Endothelial cell (in vitro differentiated cells): Measurements from ENCODE around the gene LIPA. TPM values are rescaled to one million over a fixed set of nuclear protein-coding genes. Genes with fewer than 3 reads are reported as not detected.

Experiments
- DNase-seq: peaks from one replicate; pipeline ENCODE4 v3.0.0; 2021; ENCODE audit warnings: low spot score
- H3K27ac Mint-ChIP-seq: one replicate; pipeline ENCODE4 v1.8.0; 2021; ENCODE audit warnings: mixed read lengths, inconsistent platforms; ENCODE audit not compliant: unreplicated experiment
- H3K27me3 Mint-ChIP-seq: one replicate; pipeline ENCODE4 v1.8.0; 2021; ENCODE audit warnings: mild to moderate bottlenecking, moderate library complexity, mixed read lengths, inconsistent platforms; ENCODE audit not compliant: unreplicated experiment
- H3K36me3 Mint-ChIP-seq: one replicate; pipeline ENCODE4 v1.8.0; 2021; ENCODE audit warnings: mild to moderate bottlenecking, low read depth, mixed read lengths, inconsistent platforms; ENCODE audit not compliant: unreplicated experiment
- H3K4me1 Mint-ChIP-seq: one replicate; pipeline ENCODE4 v1.8.0; 2021; ENCODE audit warnings: mild to moderate bottlenecking, mixed read lengths, inconsistent platforms; ENCODE audit not compliant: unreplicated experiment
- H3K4me3 Mint-ChIP-seq: one replicate; pipeline ENCODE4 v1.8.0; 2021; ENCODE audit warnings: mild to moderate bottlenecking, mixed read lengths, inconsistent platforms; ENCODE audit not compliant: unreplicated experiment
- H3K9me3 Mint-ChIP-seq: one replicate; pipeline ENCODE4 v1.8.0; 2021; ENCODE audit warnings: mixed read lengths, inconsistent platforms; ENCODE audit not compliant: unreplicated experiment
- total RNA-seq: library from RNA; stranded (reverse); fragmentation: NEBNext Ultra II Directional; extraction: Animal tissue kit (Norgen Biotek cat#: 25700); gene quantifications from one replicate; pipeline ENCODE4 v1.2.1, GENCODE V29; 2021; ENCODE audit not compliant: unreplicated experiment
- TF ChIP-seq, protein P1 (sequence below): fragments of 200-600 bp; sonication (generic); IDR thresholded peaks from one replicate; pipeline ENCODE4 v1.5.0; 2021; ENCODE audit warnings: antibody characterized with exemption; ENCODE audit not compliant: unreplicated experiment

LIPA gene
- total RNA-seq, 1 donor from 2014 or later = 84.2 TPM

DNA sequence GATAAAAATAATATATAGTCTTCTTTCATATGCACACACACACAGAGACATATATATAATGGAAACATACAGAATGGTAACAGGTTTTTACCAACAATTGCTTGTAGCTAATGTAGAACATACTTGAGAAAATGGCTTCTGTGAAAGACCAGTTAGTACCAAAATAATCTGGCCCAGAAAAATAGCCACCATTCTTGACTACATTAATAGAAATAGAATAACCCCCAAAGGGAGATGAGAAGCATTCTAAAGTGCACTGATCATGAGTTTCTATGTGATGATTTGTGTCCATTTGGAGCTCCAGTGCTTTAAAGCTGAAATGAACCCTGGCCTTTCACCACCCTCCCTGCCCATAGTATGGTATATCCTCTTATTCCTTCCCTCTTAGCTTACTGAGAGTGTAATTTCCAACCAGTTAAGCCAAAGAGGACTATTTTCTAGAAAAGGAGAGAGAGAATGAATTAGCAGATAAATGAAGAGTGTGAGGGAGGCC is 27.4 kb upstream of the LIPA start:
- H3K27me3 Mint-ChIP-seq = no peaks in the 10 kb centered on the region
- no peaks in the 10 kb centered on the region for H3K9me3 Mint-ChIP-seq
- DNase-seq = no peak
- H3K36me3 Mint-ChIP-seq = no peaks in the 10 kb centered on the region
- no peak overlapping the region for H3K4me3 Mint-ChIP-seq
- H3K27ac Mint-ChIP-seq = no peak overlapping the region
- peaks cover 32% of the 10 kb centered on the region for H3K4me1 Mint-ChIP-seq
- TF ChIP-seq, protein P1, sequence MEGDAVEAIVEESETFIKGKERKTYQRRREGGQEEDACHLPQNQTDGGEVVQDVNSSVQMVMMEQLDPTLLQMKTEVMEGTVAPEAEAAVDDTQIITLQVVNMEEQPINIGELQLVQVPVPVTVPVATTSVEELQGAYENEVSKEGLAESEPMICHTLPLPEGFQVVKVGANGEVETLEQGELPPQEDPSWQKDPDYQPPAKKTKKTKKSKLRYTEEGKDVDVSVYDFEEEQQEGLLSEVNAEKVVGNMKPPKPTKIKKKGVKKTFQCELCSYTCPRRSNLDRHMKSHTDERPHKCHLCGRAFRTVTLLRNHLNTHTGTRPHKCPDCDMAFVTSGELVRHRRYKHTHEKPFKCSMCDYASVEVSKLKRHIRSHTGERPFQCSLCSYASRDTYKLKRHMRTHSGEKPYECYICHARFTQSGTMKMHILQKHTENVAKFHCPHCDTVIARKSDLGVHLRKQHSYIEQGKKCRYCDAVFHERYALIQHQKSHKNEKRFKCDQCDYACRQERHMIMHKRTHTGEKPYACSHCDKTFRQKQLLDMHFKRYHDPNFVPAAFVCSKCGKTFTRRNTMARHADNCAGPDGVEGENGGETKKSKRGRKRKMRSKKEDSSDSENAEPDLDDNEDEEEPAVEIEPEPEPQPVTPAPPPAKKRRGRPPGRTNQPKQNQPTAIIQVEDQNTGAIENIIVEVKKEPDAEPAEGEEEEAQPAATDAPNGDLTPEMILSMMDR = no peak

DNA sequence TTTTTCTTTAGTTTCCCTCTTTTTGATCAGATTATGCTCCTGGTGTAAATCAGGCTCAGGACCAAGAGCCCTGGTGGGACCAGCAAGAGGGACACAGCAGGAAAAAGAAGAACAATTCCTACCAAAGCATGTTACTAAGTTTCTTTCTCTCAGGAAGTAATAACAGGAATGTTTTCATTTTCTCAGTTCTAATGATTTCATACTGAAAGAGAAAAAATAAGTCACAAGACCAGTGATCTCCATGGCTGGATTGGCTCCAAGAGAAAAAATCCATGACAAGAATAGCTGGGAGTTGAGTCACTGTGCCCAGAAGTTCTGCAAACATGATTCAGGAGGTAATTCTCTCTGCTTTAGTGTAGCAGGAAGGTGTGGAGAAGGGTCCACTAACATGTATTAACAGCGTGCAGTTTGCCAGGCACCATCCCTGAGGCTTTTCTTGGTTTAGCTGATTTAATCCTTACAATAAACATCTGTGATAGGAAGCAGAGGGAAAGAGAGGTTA is 26.5 kb upstream of the LIPA start:
- no peaks in the 10 kb centered on the region for H3K27me3 Mint-ChIP-seq
- H3K9me3 Mint-ChIP-seq = no peaks in the 10 kb centered on the region
- H3K4me3 Mint-ChIP-seq = no peak overlapping the region
- no peak for DNase-seq
- no peaks in the 10 kb centered on the region for H3K36me3 Mint-ChIP-seq
- H3K27ac Mint-ChIP-seq = no peak overlapping the region
- TF ChIP-seq, protein P1 = no peak
- H3K4me1 Mint-ChIP-seq = peaks cover 24% of the 10 kb centered on the region

DNA sequence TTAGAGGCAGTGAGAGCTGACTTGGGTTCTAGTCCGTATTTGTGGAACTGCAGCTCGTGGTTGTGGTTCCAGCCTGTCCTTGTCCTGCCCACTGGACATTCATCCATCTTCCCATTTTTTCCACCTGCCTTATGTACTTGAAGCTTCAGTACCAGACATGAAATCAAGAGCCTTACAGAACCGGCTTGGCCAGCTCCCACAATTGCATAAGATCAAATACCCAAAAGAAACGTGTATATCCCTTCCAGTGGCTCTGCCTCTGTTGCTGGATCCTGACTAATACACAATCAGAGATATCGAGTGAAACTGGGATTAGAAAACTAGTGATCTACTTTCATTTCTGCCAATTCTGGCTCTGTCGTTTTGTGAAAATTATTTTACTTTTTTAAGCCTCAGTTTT is 23.8 kb upstream of the LIPA start:
- no peak for DNase-seq
- Mint-ChIP-seq H3K4me1 (peaks cover 21% of the 10 kb centered on the region), H3K27me3 (no peaks in the 10 kb centered on the region), H3K36me3 (no peaks in the 10 kb centered on the region), H3K4me3 (no peak overlapping the region), H3K27ac (no peak overlapping the region), H3K9me3 (no peaks in the 10 kb centered on the region)
- TF ChIP-seq, protein P1 = no peak

DNA sequence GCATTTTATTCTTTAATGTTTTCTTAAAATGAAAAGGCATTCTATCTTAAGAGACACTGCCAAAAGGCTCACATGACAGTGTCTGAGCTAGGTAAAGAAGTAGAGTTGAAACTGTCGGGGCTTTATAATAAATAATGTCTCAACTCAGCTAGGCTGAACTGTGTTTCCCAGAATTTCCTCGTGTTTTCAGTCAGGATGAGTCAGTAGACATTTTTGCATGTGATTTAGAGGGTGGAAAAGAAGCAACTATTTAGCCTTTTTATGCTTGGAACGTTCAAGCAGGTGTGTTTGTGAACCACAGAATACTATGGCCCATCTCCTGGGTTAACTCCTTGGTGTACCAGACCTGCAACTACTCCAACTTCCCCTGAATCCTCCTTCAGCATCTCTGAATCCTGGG is 23.4 kb upstream of the LIPA start:
- TF ChIP-seq, protein P1 = no peak
- Mint-ChIP-seq H3K36me3 (no peaks in the 10 kb centered on the region), H3K9me3 (no peaks in the 10 kb centered on the region), H3K27ac (no peak overlapping the region), H3K27me3 (no peaks in the 10 kb centered on the region), H3K4me3 (no peak overlapping the region), H3K4me1 (peaks cover 19% of the 10 kb centered on the region)
- DNase-seq = no peak

DNA sequence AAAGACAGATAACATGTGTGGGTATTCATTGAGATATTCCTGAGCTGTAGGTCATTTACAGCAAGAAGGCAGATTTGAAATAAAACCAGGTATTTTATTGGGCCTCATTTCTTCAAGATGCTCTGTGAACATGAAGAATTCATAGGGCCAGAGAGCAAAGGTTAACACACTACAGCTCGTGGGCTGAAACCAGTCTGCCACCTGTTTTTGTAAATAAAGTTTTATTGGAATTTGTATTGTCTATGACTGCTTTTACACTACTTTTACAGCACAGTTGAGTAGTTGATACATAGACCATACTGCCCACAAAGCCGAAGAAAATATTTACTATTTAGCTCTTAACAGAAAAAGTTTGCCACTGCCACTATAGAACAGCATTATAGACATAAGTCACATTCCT is 22.1 kb upstream of the LIPA start:
- Mint-ChIP-seq H3K27ac (no peak overlapping the region), H3K36me3 (no peaks in the 10 kb centered on the region), H3K27me3 (no peaks in the 10 kb centered on the region), H3K4me3 (no peak overlapping the region), H3K9me3 (no peaks in the 10 kb centered on the region), H3K4me1 (peaks cover 15% of the 10 kb centered on the region)
- TF ChIP-seq, protein P1 = no peak
- no peak for DNase-seq
